ENCODE measurements around the gene CRELD2.

The CRELD2 gene

GRCh38 chr22:49930596-49931412 lies 12.4 kb downstream of the CRELD2 start:
- WGBS, 2 donors (ENCODE audit: extremely low coverage in 2 of 2, insufficient read length in 2 of 2, insufficient replicate concordance in 1 of 2), result no CpG with 5 or more reads among the region's 14 CpGs
- no peak overlapping the region for H4K91ac ChIP-seq (ENCODE audit: low read depth, low read length, poor library complexity)
- H3K27ac ChIP-seq (replicated peaks; ENCODE audit: low read length), result no peak overlapping the region
- peaks cover 3% of the 10 kb centered on the region for H3K79me1 ChIP-seq (ENCODE audit: low read depth, low read length)
- peak overlapping the region; percentile 44 for H3K18ac ChIP-seq (ENCODE audit: low read length)
- no peak overlapping the region for H3K4ac ChIP-seq (ENCODE audit: low read length)
- no peak overlapping the region for H2BK120ac ChIP-seq (ENCODE audit: low read depth, low read length)
- H2BK15ac ChIP-seq (ENCODE audit: low read length), result peak overlapping the region; percentile 96
- no peak overlapping the region for H3K4me3 ChIP-seq (ENCODE audit: low read length in 2 of 2)
- H3K9me3 ChIP-seq (replicated peaks in 1 of 2; ENCODE audit: control insufficient read depth in 2 of 2, insufficient read depth in 1 of 2, low read depth in 1 of 2, low read length in 2 of 2), result no peaks in the 10 kb centered on the region
- H3K9ac ChIP-seq (ENCODE audit: low read depth, low read length, poor library complexity), result peak overlapping the region; percentile 72
- H2BK12ac ChIP-seq (ENCODE audit: low read length), result peak overlapping the region; percentile 59
- no peak overlapping the region for H4K8ac ChIP-seq (ENCODE audit: low read depth, low read length)
- peaks cover 5 to 7% of the 10 kb centered on the region in 2 donors for H3K4me1 ChIP-seq (ENCODE audit: control insufficient read depth in 2 of 2, insufficient read depth in 1 of 2, low read depth in 1 of 2, low read length in 2 of 2)
- H3K4me2 ChIP-seq (ENCODE audit: insufficient read depth, low read length, poor library complexity, severe bottlenecking), result no peak overlapping the region
- no peak overlapping the region for H3K14ac ChIP-seq (ENCODE audit: low read length)
- no peak for DNase-seq (ENCODE audit: low spot score)
- H2AFZ ChIP-seq (ENCODE audit: low read length), result no peak overlapping the region
- peaks cover 0 to 12% (median 10%) of the 10 kb centered on the region in 3 experiments for H3K27me3 ChIP-seq (ENCODE audit: control insufficient read depth in 3 of 3, insufficient read depth in 3 of 3, low read depth in 1 of 3, low read length in 3 of 3)
- no peaks in the 10 kb centered on the region for H3K36me3 ChIP-seq (replicated peaks in 1 of 2; ENCODE audit: control insufficient read depth in 2 of 2, insufficient read depth in 2 of 2, low read length in 2 of 2)
- H2BK5ac ChIP-seq (ENCODE audit: low read length), result no peak overlapping the region
- peak overlapping the region; percentile 96 for H2AK5ac ChIP-seq (ENCODE audit: low read depth, low read length)
- peak overlapping the region; percentile 85 for H3K23ac ChIP-seq (ENCODE audit: low read depth, low read length, poor library complexity)

- H3K23ac ChIP-seq (ENCODE audit: low read depth, low read length, poor library complexity), result peak overlapping the region; percentile 39
- no peak for DNase-seq (ENCODE audit: low spot score)
- H3K9ac ChIP-seq (ENCODE audit: low read depth, low read length, poor library complexity), result peak overlapping the region; percentile 78
- peaks cover 0 to 18% (median 10%) of the 10 kb centered on the region in 3 experiments for H3K27me3 ChIP-seq (ENCODE audit: control insufficient read depth in 3 of 3, insufficient read depth in 3 of 3, low read depth in 1 of 3, low read length in 3 of 3)
- peaks cover 8 to 17% of the 10 kb centered on the region in 2 donors for H3K4me1 ChIP-seq (ENCODE audit: control insufficient read depth in 2 of 2, insufficient read depth in 1 of 2, low read depth in 1 of 2, low read length in 2 of 2)
- no peak overlapping the region for H4K8ac ChIP-seq (ENCODE audit: low read depth, low read length)
- H2AFZ ChIP-seq (ENCODE audit: low read length), result peak overlapping the region; percentile 33
- H3K4ac ChIP-seq (ENCODE audit: low read length), result no peak overlapping the region
- H4K91ac ChIP-seq (ENCODE audit: low read depth, low read length, poor library complexity), result no peak overlapping the region
- no peak overlapping the region for H3K4me2 ChIP-seq (ENCODE audit: insufficient read depth, low read length, poor library complexity, severe bottlenecking)
- no peak overlapping the region for H2BK120ac ChIP-seq (ENCODE audit: low read depth, low read length)
- no CpG with 5 or more reads among the region's 27 CpGs for WGBS, 2 donors (ENCODE audit: extremely low coverage in 2 of 2, insufficient read length in 2 of 2, insufficient replicate concordance in 1 of 2)
- H3K36me3 ChIP-seq (replicated peaks in 1 of 2; ENCODE audit: control insufficient read depth in 2 of 2, insufficient read depth in 2 of 2, low read length in 2 of 2), result no peaks in the 10 kb centered on the region
- no peaks in the 10 kb centered on the region for H3K9me3 ChIP-seq (replicated peaks in 1 of 2; ENCODE audit: control insufficient read depth in 2 of 2, insufficient read depth in 1 of 2, low read depth in 1 of 2, low read length in 2 of 2)
- H2BK5ac ChIP-seq (ENCODE audit: low read length), result no peak overlapping the region
- H2BK15ac ChIP-seq (ENCODE audit: low read length), result peak overlapping the region; percentile 94
- no peak overlapping the region for H3K4me3 ChIP-seq (ENCODE audit: low read length in 2 of 2)
- H2AK5ac ChIP-seq (ENCODE audit: low read depth, low read length), result peak overlapping the region; percentile 86
- peak overlapping the region; percentile 75 for H2BK12ac ChIP-seq (ENCODE audit: low read length)
- H3K79me1 ChIP-seq (ENCODE audit: low read depth, low read length), result peaks cover 2% of the 10 kb centered on the region
- H3K14ac ChIP-seq (ENCODE audit: low read length), result no peak overlapping the region
- H3K27ac ChIP-seq (replicated peaks; ENCODE audit: low read length), result no peak overlapping the region
- peak overlapping the region; percentile 95 for H3K18ac ChIP-seq (ENCODE audit: low read length)
Observed at GRCh38 chr22:49933236-49934159, 15.1 kb downstream of the CRELD2 start.

DNA sequence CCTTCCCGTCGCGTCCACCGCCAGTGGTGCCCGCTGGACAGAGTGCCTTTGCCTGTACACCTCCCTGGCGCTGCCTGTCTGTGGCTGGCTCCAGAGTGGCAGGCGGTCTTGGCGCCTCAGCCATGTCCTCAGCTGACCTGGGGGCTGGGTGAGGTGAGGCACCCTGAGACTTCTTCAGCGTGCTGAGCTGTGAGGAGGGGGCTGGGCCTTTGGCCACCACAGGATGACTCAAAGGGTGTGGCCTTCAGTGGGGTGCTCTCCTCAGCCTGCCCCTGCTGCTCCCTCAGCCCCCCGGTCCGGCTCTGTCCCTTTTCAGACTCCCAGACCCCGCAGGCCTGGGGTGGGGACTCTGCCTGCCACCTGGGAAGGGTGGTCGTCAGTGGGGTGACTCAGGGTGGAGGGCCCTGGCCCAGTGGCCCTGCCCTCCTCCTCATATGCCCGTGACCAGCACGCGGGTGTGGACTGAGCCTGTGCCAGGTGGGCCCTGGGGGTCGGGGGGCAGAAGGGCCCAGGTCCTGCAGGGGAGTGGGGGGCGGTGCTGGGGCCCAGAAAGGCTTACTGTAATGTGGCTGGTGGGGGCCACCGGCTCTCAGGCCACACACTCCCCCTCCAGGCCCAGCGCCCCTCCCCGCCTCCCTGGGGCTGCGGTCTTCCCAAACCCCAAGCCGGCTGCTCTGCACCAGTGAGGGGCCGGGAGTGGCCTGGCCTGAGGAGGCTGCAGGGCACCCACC lies 15.9 kb downstream of the CRELD2 start:
- H3K4me1 ChIP-seq (ENCODE audit: control insufficient read depth in 2 of 2, insufficient read depth in 1 of 2, low read depth in 1 of 2, low read length in 2 of 2), result peaks cover 8 to 17% of the 10 kb centered on the region in 2 donors
- H3K4me3 ChIP-seq (ENCODE audit: low read length in 2 of 2), result no peak overlapping the region
- peak overlapping the region; percentile 68 for H2AK5ac ChIP-seq (ENCODE audit: low read depth, low read length)
- H2BK5ac ChIP-seq (ENCODE audit: low read length), result peak overlapping the region; percentile 82
- H4K8ac ChIP-seq (ENCODE audit: low read depth, low read length), result peak overlapping the region; percentile 29
- H3K27me3 ChIP-seq (ENCODE audit: control insufficient read depth in 3 of 3, insufficient read depth in 3 of 3, low read depth in 1 of 3, low read length in 3 of 3), result peaks cover 0 to 18% (median 10%) of the 10 kb centered on the region in 3 experiments
- H3K9ac ChIP-seq (ENCODE audit: low read depth, low read length, poor library complexity), result peak overlapping the region; percentile 21
- DNase-seq (ENCODE audit: low spot score), result no peak
- no peaks in the 10 kb centered on the region for H3K79me1 ChIP-seq (ENCODE audit: low read depth, low read length)
- H3K14ac ChIP-seq (ENCODE audit: low read length), result peak overlapping the region; percentile 82
- H3K23ac ChIP-seq (ENCODE audit: low read depth, low read length, poor library complexity), result peak overlapping the region; percentile 55
- no CpG with 5 or more reads among the region's 24 CpGs for WGBS, 2 donors (ENCODE audit: extremely low coverage in 2 of 2, insufficient read length in 2 of 2, insufficient replicate concordance in 1 of 2)
- no peaks in the 10 kb centered on the region for H3K36me3 ChIP-seq (replicated peaks in 1 of 2; ENCODE audit: control insufficient read depth in 2 of 2, insufficient read depth in 2 of 2, low read length in 2 of 2)
- H3K18ac ChIP-seq (ENCODE audit: low read length), result peak overlapping the region; percentile 95
- H2BK120ac ChIP-seq (ENCODE audit: low read depth, low read length), result peak overlapping the region; percentile 61
- H4K91ac ChIP-seq (ENCODE audit: low read depth, low read length, poor library complexity), result peak overlapping the region; percentile 24
- no peak overlapping the region for H3K4me2 ChIP-seq (ENCODE audit: insufficient read depth, low read length, poor library complexity, severe bottlenecking)
- no peak overlapping the region for H3K27ac ChIP-seq (replicated peaks; ENCODE audit: low read length)
- H2BK12ac ChIP-seq (ENCODE audit: low read length), result peak overlapping the region; percentile 75
- peak overlapping the region; percentile 53 for H3K4ac ChIP-seq (ENCODE audit: low read length)
- H2BK15ac ChIP-seq (ENCODE audit: low read length), result peak overlapping the region; percentile 94
- H3K9me3 ChIP-seq (replicated peaks in 1 of 2; ENCODE audit: control insufficient read depth in 2 of 2, insufficient read depth in 1 of 2, low read depth in 1 of 2, low read length in 2 of 2), result no peaks in the 10 kb centered on the region
- peak overlapping the region; percentile 59 for H2AFZ ChIP-seq (ENCODE audit: low read length)
